Right lobe of liver (tissue), 4 donors: Measurements from ENCODE around the gene ST7.

Source experiments
- CTCF ChIP-seq, 4 donors: fragments of 200-600 bp in 3 of 4; fragments of 450-650 bp in 1 of 4; IDR thresholded peaks; one replicate each; pipeline versions ENCODE4 v1.5.1 to v1.8.0; 2016 to 2022; ENCODE audit warnings: antibody characterized with exemption in 4 of 4, mild to moderate bottlenecking in 2 of 4
- POLR2A ChIP-seq: fragments of 450-650 bp; IDR thresholded peaks from one replicate; pipeline ENCODE4 v1.6.1; 2017; ENCODE audit warnings: antibody characterized with exemption, mild to moderate bottlenecking
- donor health status: DM: no; HTN: no; CAD: no.
- donor health status: DM: no; HTN: no; CAD: no.
- donor health status: DM: no; HTN: yes; CAD: no.

GRCh38 chr7:117097860-117098259, 144.6 kb downstream of the ST7 start:
- TF ChIP-seq CTCF (IDR thresholded peaks at IDR 0.05) = no peak
- no peak for TF ChIP-seq POLR2A
